Mammary epithelial cell (primary cell): ENCODE measurements around the gene MTMR12.

ENCODE experiments used
- EZH2 ChIP-seq: IDR thresholded peaks from 2 replicates; pipeline ENCODE4 v1.6.1; 2012; ENCODE audit warnings: low read length, inconsistent platforms, borderline replicate concordance
- TF ChIP-seq, protein P1 (sequence below), 2 donors: IDR thresholded peaks in 1 of 2; conservative IDR thresholded peaks in 1 of 2; 2 replicates each; pipeline ENCODE4 v1.5.1; 2011 to 2012; ENCODE audit warnings: inconsistent platforms in 2 of 2, low read length in 2 of 2, mild to moderate bottlenecking in 2 of 2, control low read depth in 1 of 2, low read depth in 1 of 2; ENCODE audit not compliant: insufficient read depth in 1 of 2; ENCODE audit errors: extremely low read depth in 1 of 2

DNA sequence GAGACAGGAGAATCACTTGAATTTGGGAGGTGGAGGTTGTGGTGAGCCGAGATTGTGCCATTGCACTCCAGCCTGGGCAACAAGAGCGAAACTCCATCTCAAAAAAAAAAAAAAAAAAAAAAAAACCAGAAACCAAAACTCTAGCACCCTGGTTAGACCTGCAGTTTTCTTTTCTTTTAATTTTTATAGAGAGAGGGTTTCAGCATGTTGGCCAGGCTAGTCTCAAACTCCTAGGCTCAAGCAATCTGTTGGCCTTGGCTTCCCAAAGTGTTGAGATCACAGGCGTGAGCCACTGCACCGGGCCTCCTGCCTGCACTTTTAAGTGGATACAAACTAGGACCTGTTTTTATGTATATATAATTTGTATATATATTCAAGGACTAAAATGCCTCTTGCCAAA, 12.9 kb upstream of the MTMR12 start:
- no peak for TF ChIP-seq EZH2
- TF ChIP-seq, protein P1, sequence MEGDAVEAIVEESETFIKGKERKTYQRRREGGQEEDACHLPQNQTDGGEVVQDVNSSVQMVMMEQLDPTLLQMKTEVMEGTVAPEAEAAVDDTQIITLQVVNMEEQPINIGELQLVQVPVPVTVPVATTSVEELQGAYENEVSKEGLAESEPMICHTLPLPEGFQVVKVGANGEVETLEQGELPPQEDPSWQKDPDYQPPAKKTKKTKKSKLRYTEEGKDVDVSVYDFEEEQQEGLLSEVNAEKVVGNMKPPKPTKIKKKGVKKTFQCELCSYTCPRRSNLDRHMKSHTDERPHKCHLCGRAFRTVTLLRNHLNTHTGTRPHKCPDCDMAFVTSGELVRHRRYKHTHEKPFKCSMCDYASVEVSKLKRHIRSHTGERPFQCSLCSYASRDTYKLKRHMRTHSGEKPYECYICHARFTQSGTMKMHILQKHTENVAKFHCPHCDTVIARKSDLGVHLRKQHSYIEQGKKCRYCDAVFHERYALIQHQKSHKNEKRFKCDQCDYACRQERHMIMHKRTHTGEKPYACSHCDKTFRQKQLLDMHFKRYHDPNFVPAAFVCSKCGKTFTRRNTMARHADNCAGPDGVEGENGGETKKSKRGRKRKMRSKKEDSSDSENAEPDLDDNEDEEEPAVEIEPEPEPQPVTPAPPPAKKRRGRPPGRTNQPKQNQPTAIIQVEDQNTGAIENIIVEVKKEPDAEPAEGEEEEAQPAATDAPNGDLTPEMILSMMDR (conservative IDR thresholded peaks at IDR 0.05 in 1 of 2, IDR thresholded peaks at IDR 0.05 in 1 of 2; ENCODE audit: extremely low read depth in 1 of 2, insufficient read depth in 1 of 2, low read depth in 1 of 2, low read length in 2 of 2), result no peak
